IPS DF 6.9 (cell line): ENCODE data around the gene ARMC5.

Experiments
- DNase-seq: peaks from one replicate; pipeline ENCODE4 v3.0.0-alpha.2; 2013; ENCODE audit warnings: low read depth, low spot score
- H3K27ac ChIP-seq: one replicate; pipeline ENCODE4 v1.5.1; 2013; ENCODE audit warnings: low read length, control low read depth
- H3K27me3 ChIP-seq: 2 replicates; pipeline ENCODE4 v1.6.1; 2013; ENCODE audit warnings: mild to moderate bottlenecking, low read length; ENCODE audit not compliant: control insufficient read depth, insufficient read depth
- H3K36me3 ChIP-seq: 2 replicates; pipeline ENCODE4 v1.6.1; 2013; ENCODE audit warnings: low read length; ENCODE audit not compliant: control insufficient read depth, insufficient read depth
- H3K4me1 ChIP-seq: 2 replicates; pipeline ENCODE4 v1.6.1; 2013; ENCODE audit warnings: low read length; ENCODE audit not compliant: control insufficient read depth, insufficient read depth
- H3K4me3 ChIP-seq: 2 replicates; pipeline ENCODE4 v1.5.1; 2013; ENCODE audit warnings: mild to moderate bottlenecking, low read length
- H3K9me3 ChIP-seq: 2 replicates; pipeline ENCODE4 v1.6.1; 2013; ENCODE audit warnings: low read length, inconsistent platforms; ENCODE audit not compliant: control insufficient read depth, insufficient read depth
- WGBS: extraction: QIAGEN DNeasy Blood & Tissue Kit; methylation state at CpG from one replicate; pipeline ENCODE4 v1.1.7; 2013; ENCODE audit warnings: mixed read lengths, missing lambda C conversion rate; ENCODE audit not compliant: insufficient read length, insufficient coverage; 5-methylcytosine and 5-hydroxymethylcytosine counted together

The ARMC5 gene

DNA sequence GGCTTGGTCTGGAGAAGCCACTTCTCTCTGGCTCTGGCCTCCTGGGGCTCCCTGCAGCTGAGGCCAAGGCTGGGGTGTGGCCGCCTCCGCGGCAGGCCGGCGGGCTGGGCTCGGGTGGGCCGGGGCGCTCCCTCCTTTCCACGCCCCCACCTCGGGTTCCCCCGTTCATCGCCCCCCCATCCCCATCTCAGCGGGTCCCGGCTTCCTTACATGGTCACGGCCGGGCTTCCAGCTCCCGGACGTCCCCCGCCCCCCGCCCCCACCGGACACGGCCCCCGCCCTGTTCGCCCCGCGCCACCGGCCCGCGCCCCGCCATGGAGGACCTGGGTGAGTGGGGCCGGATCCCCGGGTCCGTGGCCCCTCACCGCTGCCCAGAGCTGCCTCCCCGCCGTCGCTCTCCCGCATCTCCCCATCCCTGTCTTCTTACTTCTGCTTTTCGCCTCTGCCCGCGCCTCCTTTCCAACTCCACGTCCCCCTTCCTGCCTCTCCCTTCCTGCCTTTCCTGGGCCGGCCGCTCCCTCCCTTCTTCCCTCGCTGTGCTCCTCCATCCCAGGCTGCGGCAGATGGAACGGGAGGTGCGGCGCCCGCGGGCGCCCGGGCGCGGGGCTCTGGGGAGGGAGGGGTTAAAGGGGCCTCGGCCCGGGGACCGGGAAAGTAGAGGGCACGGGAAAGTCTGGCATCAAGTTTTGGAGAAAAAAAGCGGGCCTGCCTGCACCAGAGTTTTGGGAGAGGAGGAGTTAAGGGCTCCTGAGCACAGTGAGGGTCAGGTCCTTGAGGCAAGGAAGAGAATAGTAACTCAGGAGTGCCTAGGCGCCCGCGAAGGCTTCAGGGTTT, 12.8 kb downstream of the ARMC5 start, which contains the start of gene TGFB1I1:
TGFB1I1 (plus strand) TSS at position 278 of the 834 bp plus-strand sequence; CDS start at position 315, 37 bp downstream.
- Histone ChIP-seq H3K27ac (no peak within 1 kb of the TSS), H3K4me1 (no peaks in the 10 kb centered on the region), H3K27me3 (peaks cover 1% of the 10 kb centered on the region; the same call in 1 of the 2 replicates), H3K4me3 (peak within 1 kb of the TSS; percentile 49; the same call in 1 of the 2 replicates), H3K36me3 (no peaks in the 10 kb centered on the region), H3K9me3 (no peaks in the 10 kb centered on the region)
- no peak for DNase-seq
- no CpG with 5 or more reads among the region's 63 CpGs for WGBS

DNA sequence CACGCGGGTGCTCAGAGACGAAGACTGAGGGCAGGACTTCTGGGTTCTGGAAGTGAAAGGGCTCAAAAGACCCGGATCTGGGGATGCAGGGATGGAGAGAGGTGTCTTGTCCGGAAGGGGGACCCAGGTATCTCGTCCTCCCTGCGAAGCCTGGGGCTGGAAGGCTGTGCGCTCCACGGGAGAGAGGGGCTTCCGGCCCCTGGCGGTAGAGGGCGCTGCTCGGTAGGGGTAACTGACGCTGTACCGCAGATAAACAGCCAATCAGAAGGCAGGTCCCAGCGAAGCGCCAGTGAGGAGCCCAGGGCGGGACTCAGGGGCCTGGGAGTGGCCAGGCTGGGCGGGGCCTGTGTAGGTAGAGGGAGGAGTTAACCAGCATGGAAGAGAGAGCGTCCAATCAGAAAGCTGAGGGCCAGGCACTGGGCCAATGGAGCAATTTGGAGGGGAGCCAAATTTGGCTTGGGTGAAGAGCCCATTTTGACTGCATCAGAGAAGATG, 13.5 kb downstream of the ARMC5 start:
- no peaks in the 10 kb centered on the region for H3K9me3 ChIP-seq
- H3K27ac ChIP-seq = no peak overlapping the region
- DNase-seq = no peak
- H3K4me3 ChIP-seq = peak overlapping the region; percentile 49; the same call in 1 of the 2 replicates
- H3K27me3 ChIP-seq = peaks cover 1% of the 10 kb centered on the region; the same call in 1 of the 2 replicates
- H3K36me3 ChIP-seq = no peaks in the 10 kb centered on the region
- WGBS = no CpG with 5 or more reads among the region's 20 CpGs
- H3K4me1 ChIP-seq = no peaks in the 10 kb centered on the region

DNA sequence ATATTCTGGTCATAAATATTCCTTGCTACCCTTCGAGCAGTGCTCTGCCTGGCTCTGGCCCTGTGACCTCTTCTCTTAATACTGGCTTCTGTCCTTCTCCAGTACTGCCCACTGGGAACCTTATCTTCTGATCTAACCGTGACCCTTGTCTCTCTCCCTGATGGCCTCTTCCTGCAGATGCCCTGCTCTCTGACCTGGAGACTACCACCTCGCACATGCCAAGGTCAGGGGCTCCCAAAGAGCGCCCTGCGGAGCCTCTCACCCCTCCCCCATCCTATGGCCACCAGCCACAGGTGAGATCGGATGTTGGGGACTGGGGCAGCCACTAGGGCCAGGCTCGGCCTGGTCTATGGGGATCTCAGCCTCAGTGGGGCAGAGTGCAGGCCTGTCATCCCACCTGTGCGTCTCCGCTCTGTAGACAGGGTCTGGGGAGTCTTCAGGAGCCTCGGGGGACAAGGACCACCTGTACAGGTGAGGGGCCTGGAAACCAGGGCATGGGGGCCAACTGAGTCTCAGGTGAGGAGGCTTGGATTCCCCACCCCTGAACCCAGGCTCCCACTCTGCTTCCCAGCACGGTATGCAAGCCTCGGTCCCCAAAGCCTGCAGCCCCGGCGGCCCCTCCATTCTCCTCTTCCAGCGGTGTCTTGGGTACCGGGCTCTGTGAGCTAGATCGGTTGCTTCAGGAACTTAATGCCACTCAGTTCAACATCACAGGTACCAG, 14.1 kb downstream of the ARMC5 start:
- Histone ChIP-seq H3K4me3 (no peak overlapping the region), H3K36me3 (no peaks in the 10 kb centered on the region), H3K9me3 (no peaks in the 10 kb centered on the region), H3K4me1 (no peaks in the 10 kb centered on the region), H3K27me3 (peaks cover 1% of the 10 kb centered on the region; the same call in 1 of the 2 replicates), H3K27ac (no peak overlapping the region)
- no peak for DNase-seq
- no CpG with 5 or more reads among the region's 17 CpGs for WGBS

DNA sequence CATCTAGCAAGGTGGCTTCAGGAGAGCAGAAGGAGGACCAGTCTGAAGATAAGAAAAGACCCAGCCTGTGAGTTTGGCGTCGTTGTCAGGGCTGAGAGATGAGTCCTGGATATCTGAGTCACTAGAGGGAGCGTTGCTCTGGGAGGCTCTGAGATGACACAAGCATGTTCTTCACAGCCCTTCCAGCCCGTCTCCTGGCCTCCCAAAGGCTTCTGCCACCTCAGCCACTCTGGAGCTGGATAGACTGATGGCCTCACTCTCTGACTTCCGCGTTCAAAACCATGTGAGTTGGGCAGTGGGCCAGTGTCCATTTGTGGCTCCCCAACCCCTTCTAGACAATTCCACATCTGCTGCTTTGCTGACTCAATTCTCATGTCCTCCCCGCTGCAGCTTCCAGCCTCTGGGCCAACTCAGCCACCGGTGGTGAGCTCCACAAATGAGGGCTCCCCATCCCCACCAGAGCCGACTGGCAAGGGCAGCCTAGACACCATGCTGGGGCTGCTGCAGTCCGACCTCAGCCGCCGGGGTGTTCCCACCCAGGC, 14.9 kb downstream of the ARMC5 start:
- no peaks in the 10 kb centered on the region for H3K9me3 ChIP-seq
- H3K27me3 ChIP-seq = peaks cover 1% of the 10 kb centered on the region; the same call in 1 of the 2 replicates
- no peak for DNase-seq
- no peaks in the 10 kb centered on the region for H3K4me1 ChIP-seq
- WGBS = no CpG with 5 or more reads among the region's 12 CpGs
- H3K27ac ChIP-seq = no peak overlapping the region
- no peaks in the 10 kb centered on the region for H3K36me3 ChIP-seq
- H3K4me3 ChIP-seq = no peak overlapping the region

DNA sequence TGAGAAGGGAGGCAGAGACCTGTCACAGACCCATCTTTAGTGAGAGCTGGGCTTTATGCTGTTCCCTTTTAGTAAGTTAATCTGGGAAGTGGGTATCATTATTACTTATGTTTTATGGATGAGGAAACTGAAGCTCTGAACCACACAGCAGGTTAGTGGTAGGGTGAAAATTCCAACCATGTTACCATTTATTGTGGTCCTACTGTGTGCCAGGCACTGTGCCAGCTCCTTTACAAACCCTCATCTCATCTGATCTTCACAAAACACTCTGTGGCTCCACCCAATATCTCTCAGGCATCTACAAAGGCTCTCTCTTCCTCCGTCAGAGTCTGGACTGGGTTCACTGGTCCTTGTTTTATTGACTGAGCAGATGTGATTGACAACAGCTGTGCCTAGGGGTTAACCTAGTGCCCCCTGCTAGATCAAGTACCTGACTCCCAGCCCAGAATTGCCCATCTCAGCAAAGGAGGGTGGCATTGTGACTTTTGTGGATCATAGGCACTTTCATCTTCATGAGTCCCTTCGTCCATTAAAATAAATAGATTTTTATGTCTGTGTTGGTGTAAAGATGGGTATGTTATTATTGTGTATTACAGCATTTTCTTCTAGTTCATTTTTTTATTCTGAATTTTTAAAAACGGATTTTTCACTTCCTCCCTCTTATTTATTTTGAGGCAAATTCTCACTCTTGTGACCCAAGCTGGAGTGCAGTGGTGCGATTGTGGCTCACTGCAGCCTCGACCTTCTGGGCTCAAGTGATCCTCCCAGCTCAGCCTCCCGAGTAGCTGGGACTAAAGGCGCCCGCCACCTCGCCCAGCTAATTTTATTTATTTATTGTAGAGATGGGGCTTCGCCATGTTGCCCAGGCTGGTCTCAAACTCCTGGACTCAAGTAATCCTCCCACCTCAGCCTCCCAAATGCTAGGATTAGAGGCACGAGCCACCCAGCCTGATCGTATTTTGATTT, 15.8 kb downstream of the ARMC5 start:
- Histone ChIP-seq H3K9me3 (no peaks in the 10 kb centered on the region), H3K4me3 (no peak overlapping the region), H3K4me1 (no peaks in the 10 kb centered on the region), H3K27me3 (peaks cover 1% of the 10 kb centered on the region; the same call in 1 of the 2 replicates), H3K36me3 (no peaks in the 10 kb centered on the region), H3K27ac (no peak overlapping the region)
- DNase-seq = no peak
- WGBS = no CpG with 5 or more reads among the region's 12 CpGs

DNA sequence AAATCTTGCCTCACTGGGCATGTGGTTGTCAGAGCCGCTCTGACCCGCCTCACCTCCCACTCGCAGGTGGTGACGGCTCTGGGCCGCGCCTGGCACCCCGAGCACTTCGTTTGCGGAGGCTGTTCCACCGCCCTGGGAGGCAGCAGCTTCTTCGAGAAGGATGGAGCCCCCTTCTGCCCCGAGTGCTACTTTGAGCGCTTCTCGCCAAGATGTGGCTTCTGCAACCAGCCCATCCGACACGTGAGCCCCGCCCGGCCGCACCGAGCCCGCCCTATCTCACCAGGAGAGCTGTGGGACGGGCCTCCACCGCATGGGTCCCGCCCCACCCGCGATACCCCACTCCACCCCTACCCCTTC, 16.6 kb downstream of the ARMC5 start:
- no peak for DNase-seq
- no peak overlapping the region for H3K27ac ChIP-seq
- peak overlapping the region; percentile 53; the same call in 1 of the 2 replicates for H3K4me3 ChIP-seq
- H3K4me1 ChIP-seq = no peaks in the 10 kb centered on the region
- peaks cover 1% of the 10 kb centered on the region; the same call in 1 of the 2 replicates for H3K27me3 ChIP-seq
- H3K36me3 ChIP-seq = no peaks in the 10 kb centered on the region
- WGBS = no CpG with 5 or more reads among the region's 26 CpGs
- no peaks in the 10 kb centered on the region for H3K9me3 ChIP-seq

DNA sequence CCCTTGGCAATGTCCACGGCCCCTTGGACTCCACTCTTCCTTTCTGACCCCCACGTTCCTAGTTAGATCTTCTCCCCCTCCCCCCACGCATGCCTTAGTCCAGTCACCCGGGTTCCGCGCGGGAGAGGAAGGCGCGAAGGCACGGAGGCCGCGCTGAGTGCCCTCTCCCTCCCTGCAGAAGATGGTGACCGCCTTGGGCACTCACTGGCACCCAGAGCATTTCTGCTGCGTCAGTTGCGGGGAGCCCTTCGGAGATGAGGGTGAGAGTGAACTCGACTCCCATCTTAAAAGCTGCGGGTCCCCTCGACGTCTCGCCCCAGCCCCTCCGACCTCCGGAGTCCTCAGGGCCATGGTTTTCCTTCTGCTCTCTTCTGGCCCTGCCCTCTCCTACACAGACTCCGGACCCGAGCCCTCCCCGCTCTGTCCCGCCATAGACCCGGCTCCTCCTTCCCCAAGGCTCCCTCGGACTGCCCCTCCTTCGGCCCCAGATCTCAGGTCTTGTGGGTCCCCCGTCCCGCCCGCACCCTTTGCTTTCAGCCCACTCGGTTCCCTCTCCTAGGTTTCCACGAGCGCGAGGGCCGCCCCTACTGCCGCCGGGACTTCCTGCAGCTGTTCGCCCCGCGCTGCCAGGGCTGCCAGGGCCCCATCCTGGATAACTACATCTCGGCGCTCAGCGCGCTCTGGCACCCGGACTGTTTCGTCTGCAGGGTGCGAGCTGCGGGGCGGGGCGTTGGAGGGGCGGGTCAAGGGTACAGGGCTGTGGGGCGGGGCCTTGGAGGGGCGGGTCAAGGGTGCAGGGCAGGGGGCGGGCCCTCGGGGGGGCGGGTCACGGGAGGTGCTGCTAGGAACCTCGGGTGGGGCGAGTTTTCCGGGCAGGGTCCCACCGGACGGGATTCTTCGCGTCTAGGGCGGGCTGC, 17.3 kb downstream of the ARMC5 start:
- H3K9me3 ChIP-seq = no peaks in the 10 kb centered on the region
- H3K4me1 ChIP-seq = no peaks in the 10 kb centered on the region
- no peaks in the 10 kb centered on the region for H3K36me3 ChIP-seq
- H3K27me3 ChIP-seq = peaks cover 1% of the 10 kb centered on the region; the same call in 1 of the 2 replicates
- no peak overlapping the region for H3K27ac ChIP-seq
- WGBS = no CpG with 5 or more reads among the region's 68 CpGs
- H3K4me3 ChIP-seq = peak overlapping the region; percentile 53; the same call in 1 of the 2 replicates
- no peak for DNase-seq

DNA sequence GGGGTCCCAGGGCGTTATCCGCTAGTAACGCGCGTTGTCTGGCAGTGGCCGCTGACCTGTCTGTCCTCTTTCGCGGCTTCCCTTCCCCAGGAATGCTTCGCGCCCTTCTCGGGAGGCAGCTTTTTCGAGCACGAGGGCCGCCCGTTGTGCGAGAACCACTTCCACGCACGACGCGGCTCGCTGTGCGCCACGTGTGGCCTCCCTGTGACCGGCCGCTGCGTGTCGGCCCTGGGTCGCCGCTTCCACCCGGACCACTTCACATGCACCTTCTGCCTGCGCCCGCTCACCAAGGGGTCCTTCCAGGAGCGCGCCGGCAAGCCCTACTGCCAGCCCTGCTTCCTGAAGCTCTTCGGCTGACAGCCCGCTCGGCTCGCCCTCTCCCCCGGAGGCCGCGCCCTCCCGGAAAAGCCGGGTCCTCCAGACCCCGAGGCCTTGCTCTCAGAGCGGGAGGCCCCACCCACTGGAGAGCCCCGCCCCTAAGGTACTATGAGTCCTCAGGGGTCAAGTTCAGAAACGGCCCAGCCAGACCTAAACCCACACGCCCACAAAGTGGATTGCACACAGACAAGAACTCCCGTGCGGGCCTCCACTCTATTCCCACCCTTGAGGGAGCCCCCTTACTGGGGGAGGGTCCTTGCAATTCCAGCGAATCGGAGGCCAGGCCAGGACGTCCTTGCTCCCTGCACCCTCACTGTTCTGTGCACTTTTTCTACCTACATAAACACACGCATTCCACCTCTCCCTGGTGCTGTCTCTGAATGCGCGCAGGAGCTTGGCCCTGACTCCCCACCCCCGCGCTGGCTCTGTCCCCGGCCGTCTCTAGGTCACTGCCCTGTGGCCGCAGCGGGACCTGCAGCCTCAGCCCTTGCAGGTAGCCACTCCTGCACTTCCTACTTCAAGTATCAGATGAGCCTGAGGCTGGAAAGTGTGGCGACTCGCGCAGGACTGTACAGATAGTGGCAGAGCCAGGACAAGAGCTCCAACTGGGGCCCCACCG, 18.2 kb downstream of the ARMC5 start:
- H3K27ac ChIP-seq = no peak overlapping the region
- H3K4me1 ChIP-seq = no peaks in the 10 kb centered on the region
- H3K9me3 ChIP-seq = no peaks in the 10 kb centered on the region
- peak overlapping the region; percentile 52; the same call in 1 of the 2 replicates for H3K4me3 ChIP-seq
- DNase-seq = no peak
- no peaks in the 10 kb centered on the region for H3K36me3 ChIP-seq
- no CpG with 5 or more reads among the region's 67 CpGs for WGBS
- H3K27me3 ChIP-seq = peaks cover 1% of the 10 kb centered on the region; the same call in 1 of the 2 replicates
